Stimulated activated naive CD4-positive, alpha-beta T cell (primary cell): ENCODE data around the gene PATJ.
"Not testable (repeated sequence)": the region's sequence is repeated elsewhere in the genome, so short reads cannot be mapped to it uniquely, and the experiment has no call there.

Source experiments
- DNase-seq, 6 experiments: peaks; one replicate each; lab custom pipeline; 2025; lab: John Stamatoyannopoulos, UW

Gene PATJ

GRCh38 chr1:62092110-62092509, 349.8 kb downstream of the PATJ start:
- DNase-seq, result no peak

DNA sequence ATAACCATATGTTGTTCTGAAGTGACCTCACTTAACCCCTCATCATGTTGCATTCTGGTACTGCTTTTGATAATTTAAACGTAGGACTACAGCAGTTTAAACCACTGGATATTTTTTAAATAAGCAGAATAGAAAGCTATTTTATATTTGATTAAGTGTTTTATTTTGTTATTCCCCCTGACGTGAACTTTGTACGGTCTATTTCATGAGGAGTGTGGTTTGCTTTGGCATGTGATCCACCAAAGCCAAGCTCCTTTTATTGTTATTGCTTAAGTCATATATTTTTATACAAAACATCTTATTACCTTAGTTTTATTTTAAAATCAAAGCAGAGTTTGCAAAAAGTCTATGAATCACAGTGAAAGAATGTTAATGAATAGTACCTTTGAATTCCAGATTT, 351.0 kb downstream of the PATJ start:
- DNase-seq, result no peak

- DNase-seq, result no peak
Measured at GRCh38 chr1:62097464-62097863, 355.2 kb downstream of the PATJ start.

- DNase-seq, result no peak
Measured at GRCh38 chr1:62100442-62100841, 358.2 kb downstream of the PATJ start.

GRCh38 chr1:62103846-62104245, 361.6 kb downstream of the PATJ start:
- DNase-seq, result no peak

DNA sequence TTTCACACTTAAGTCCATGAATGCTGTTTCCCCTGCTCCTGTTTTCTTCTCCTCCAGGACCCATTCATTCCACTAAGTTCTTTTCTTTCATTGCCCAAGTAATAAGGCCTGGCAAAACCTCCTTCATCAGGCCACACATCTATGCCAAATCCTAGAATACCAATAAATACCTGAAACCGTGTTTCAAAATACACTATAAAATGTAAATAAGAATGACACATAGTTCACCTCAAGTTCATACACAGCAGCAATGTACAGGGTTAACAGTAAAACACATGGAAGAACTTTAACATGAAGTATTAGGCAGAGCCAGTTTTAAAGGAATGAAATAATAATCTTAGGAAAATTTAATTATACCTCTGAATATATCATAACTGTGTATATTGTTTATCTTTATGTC, 365.6 kb downstream of the PATJ start:
- no peak for DNase-seq

DNA sequence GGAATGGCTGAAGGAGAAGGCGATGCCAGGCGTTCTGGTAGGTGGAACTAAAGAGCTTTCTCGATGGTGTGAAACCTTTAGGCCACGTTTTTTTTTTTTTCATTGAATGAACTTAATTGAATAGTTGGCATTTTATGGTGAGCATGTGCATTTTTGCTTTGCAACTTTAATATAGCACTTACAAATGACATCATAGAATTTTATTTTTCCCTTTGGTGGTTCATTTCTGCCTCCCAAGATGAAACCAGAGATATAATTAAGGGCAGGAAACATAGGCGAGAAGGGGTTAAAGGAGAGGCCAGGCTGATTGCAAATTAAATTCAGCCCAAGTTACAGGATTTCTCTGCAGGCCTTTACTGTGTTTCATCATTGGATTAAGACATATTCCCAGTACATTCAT, 366.8 kb downstream of the PATJ start:
- DNase-seq, result no peak

- no peak for DNase-seq
Measured at GRCh38 chr1:62110198-62110817, 368.0 kb downstream of the PATJ start.

- DNase-seq, result no peak
Measured at GRCh38 chr1:62111084-62111483, 368.8 kb downstream of the PATJ start.

DNA sequence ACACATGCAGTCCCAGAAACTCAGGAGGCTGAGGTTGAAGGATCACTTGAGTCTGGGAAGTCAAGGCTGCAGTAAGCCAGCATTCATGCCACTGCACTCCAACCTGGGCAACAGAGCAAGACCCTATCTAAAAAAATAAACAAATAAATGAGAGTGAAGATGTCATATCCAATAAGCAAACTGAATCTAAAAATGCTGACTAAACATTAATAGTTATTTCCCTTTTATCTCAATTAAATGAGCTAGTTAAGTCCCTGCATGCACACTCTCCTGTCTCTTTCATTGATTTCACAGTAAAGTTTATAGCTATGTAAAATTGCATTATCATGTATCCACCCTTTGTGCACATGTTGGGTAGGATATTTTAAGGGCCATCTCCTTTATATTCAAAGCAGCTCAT, 371.2 kb downstream of the PATJ start:
- DNase-seq, result no peak

DNA sequence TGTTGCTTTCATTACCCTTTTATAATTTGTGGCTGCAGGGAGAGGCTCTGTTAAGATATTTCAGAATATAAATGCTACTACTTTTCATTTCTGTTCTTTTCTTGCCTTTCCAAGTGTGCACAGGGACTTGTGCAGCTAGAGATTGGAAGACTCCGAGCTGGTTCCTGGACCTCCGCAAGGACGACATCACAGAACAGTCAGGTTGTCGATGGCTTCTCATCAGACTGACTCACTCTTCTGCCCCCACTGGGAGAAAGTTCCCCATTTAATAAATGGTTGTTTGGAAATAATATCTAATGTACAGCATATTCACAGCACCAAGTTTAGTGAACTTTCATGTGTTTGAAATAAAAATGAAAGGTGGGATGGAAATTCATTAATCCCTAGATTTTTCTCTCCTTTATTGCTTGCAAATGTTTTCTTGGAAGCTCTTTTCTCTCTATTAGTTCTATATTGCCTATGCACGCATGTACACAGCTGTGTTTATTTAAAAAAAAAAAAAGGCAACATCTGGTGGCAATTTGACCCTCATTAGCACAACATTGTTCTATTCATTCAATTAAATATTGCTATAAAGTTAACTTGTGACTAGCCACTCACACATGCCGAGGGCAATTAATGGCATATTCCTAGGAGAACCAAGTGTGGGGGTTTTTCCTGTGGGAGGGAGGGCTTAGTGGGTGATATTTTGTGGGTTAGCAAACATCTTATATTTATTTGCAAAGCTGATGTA, 374.9 kb downstream of the PATJ start:
- DNase-seq, result no peak

DNA sequence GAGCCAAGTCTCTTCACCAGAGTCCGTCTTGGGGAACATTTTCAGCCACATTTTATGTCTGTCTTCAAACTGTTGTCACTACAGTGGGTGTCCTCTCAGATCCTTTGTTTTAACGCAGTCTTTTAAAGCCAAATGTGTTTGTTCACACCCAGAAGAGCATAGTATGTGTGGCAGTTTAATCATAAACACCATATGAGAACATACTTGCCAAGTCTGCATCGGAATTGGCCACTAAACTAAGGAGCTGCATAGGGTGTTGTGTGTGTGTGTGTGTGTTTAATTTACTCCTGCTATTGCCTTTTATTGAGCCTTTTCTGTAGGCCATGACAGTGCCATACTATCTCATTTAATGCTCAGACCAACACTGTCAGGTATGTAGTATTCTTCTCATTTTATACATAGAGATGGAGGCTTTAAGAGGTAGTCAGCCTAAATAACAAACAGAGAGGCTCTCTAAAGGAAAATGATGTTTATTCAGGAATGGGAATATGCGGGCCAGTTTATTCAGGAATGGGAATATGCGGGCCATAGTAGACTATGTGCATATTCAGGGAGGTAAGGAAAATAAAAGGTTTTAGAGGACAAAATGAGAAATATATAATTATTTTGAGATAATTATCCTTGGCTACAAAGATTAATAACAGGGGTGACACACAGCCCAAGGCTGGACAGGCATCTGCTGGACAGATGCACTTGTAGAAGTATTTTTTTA, 384.5 kb downstream of the PATJ start:
- DNase-seq, result no peak

GRCh38 chr1:62128745-62129144, 386.5 kb downstream of the PATJ start:
- no peak for DNase-seq

- DNase-seq, result peak in 1 of 6 experiments; percentile 15
Measured at GRCh38 chr1:62131093-62131725, 388.9 kb downstream of the PATJ start.

GRCh38 chr1:62138029-62138428, 395.7 kb downstream of the PATJ start:
- no peak for DNase-seq

DNA sequence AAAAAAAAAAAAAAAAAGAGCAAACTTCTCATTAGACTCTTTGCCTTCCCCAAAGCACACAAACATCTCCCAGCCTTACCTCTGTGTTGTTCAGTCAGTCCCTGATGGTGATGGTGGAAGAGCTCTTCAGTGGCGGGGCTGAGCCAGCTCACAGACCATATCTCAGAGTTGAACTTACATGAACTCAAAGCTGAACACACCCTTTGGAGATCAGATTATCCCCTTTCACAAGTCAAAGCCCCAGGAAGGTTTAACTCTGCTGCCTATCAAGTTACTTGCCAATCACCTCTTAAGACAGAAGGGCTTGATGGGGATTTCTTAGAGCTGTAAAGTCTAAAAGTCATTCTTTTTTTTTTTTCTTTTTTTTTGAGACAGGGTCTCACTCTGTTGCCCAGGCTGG, 397.1 kb downstream of the PATJ start:
- DNase-seq, result no peak

DNA sequence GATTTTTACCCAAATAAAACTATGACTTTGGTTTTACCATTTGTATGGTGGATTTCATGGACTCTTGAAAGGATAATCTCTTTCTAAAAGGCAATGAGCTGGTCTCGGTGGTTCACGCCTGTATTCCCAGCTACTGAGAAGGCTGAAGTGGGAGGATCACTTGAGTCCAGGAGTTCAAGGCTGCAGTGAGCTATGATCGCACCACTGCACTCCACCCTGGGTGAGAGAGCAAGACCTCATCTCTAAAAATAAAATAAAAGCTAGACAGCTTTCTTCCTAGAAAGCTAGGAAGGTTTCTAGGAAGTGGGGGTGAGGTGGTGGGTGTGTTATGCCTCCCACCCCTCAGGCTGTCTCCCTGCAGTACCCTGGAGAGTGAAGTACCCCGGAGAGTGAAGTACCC, 398.4 kb downstream of the PATJ start:
- DNase-seq, result no peak

GRCh38 chr1:62142496-62142895, 400.2 kb downstream of the PATJ start:
- DNase-seq, result no peak

- peak in 2 of 6 experiments; percentile 4 to 21 for DNase-seq
Measured at GRCh38 chr1:62144238-62144831, 402.1 kb downstream of the PATJ start.

GRCh38 chr1:62159940-62160348, 417.7 kb downstream of the PATJ start:
- DNase-seq, result no peak

DNA sequence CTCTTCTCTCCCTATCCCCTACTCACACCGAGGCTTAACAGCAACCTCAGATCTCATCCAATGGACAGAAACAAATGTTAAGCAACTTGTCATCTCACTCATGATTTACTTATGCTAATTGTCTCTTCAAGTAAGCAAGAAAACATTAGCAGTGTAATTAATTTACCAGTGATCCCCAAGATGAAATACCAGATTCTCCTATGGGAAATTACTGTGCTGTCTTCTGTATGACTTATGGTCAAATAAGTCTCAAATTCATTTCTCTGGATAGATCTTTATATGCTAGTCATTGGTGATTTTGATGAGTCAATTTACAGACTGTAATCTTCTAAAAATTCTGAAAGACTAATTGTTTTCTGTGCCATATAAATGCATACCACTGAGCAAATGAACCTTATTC, 419.4 kb downstream of the PATJ start:
- no peak for DNase-seq

GRCh38 chr1:62170380-62170779, 428.1 kb downstream of the PATJ start:
- DNase-seq, result not testable (repeated sequence)
